Loucy (cell line): ENCODE results near the gene PDLIM7.

Experiments used
- H2AFZ ChIP-seq: fragments of 200-600 bp; sonication (generic); 2 replicates; pipeline ENCODE4 v1.6.0; 2016; ENCODE audit warnings: antibody characterized with exemption, mild to moderate bottlenecking, low read length, moderate library complexity
- H3F3A ChIP-seq: fragments of 200-600 bp; 2 replicates; pipeline ENCODE4 v1.6.0; 2016; ENCODE audit warnings: antibody characterized with exemption, low read depth, mild to moderate bottlenecking
- H3K27me3 ChIP-seq: fragments of 200-600 bp; sonication (generic); 2 replicates; pipeline ENCODE4 v1.6.1; 2014; ENCODE audit warnings: low read length, mild to moderate bottlenecking; ENCODE audit not compliant: insufficient read depth, poor library complexity, severe bottlenecking
- H3K36me3 ChIP-seq: fragments of 200-600 bp; sonication (generic); 2 replicates; pipeline ENCODE4 v1.6.1; 2016; ENCODE audit warnings: low read length; ENCODE audit not compliant: insufficient read depth
- H3K4me1 ChIP-seq: fragments of 200-600 bp; sonication (generic); 2 replicates; pipeline ENCODE4 v1.5.1; 2014; ENCODE audit warnings: low read length, mild to moderate bottlenecking; ENCODE audit not compliant: insufficient read depth, poor library complexity, severe bottlenecking
- H3K4me2 ChIP-seq: fragments of 200-600 bp; sonication (generic); 2 replicates; pipeline ENCODE4 v1.6.0; 2014; ENCODE audit warnings: antibody characterized with exemption, low read length, low read depth, mild to moderate bottlenecking; ENCODE audit not compliant: poor library complexity, severe bottlenecking
- H3K4me3 ChIP-seq: fragments of 200-600 bp; sonication (generic); 2 replicates; pipeline ENCODE4 v1.5.1; 2014; ENCODE audit warnings: low read length, mild to moderate bottlenecking, mixed read lengths; ENCODE audit not compliant: poor library complexity, severe bottlenecking
- H3K79me2 ChIP-seq: fragments of 200-600 bp; sonication (generic); 2 replicates; pipeline ENCODE4 v1.6.1; 2014; ENCODE audit warnings: low read length; ENCODE audit not compliant: insufficient read depth
- H3K9ac ChIP-seq: fragments of 200-600 bp; sonication (generic); 2 replicates; pipeline ENCODE4 v1.6.0; 2014; ENCODE audit warnings: mild to moderate bottlenecking, low read depth, low read length, moderate library complexity; ENCODE audit not compliant: poor library complexity, severe bottlenecking
- H3K9me2 ChIP-seq: fragments of 200-600 bp; sonication (generic); replicated peaks from 2 replicates; pipeline ENCODE4 v1.6.1; 2016; ENCODE audit warnings: low read depth, low read length, mixed read lengths
- H3K9me3 ChIP-seq: fragments of 200-600 bp; sonication (generic); 2 replicates; pipeline ENCODE4 v1.6.1; 2014; ENCODE audit warnings: mild to moderate bottlenecking, antibody characterized with exemption, low read length, low read depth; ENCODE audit not compliant: insufficient read depth
- H4K20me1 ChIP-seq: fragments of 200-600 bp; sonication (generic); 2 replicates; pipeline ENCODE4 v1.6.0; 2014; ENCODE audit warnings: antibody characterized with exemption, low read length, mild to moderate bottlenecking; ENCODE audit not compliant: insufficient read depth, poor library complexity, severe bottlenecking
- EZH2phosphoT487 ChIP-seq: fragments of 200-600 bp; IDR thresholded peaks from 2 replicates; pipeline ENCODE4 v1.6.1; 2018; ENCODE audit warnings: antibody characterized with exemption, mild to moderate bottlenecking, moderate library complexity, borderline replicate concordance
- TF ChIP-seq, protein P1 (sequence below): fragments of 200-600 bp; sonication (generic); conservative IDR thresholded peaks from 2 replicates; pipeline ENCODE4 v1.5.1; 2014; ENCODE audit warnings: mild to moderate bottlenecking, antibody characterized with exemption, low read length

The PDLIM7 gene

DNA sequence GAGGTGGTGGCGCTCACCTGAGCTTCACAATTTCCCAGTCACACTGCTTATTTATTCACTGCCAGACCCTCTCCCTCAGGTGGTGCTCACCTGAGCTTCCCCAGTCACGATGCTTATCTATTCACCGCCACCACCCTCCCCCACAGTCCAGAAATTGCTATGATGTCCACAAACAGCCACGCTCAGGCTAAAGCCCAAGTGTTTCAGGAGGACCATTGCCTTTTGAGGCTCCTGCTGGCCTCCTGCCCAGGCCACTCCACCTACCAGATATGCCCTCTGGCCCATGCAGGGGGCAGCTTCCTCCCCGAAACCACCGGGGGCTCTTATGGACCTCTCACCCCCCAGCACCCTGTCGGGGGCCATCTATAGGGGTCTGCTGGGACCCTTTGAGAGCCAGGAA is 4.6 kb downstream of the PDLIM7 start:
- Histone ChIP-seq H3K4me3 (no peak overlapping the region), H3K27me3 (no peaks in the 10 kb centered on the region), H3K4me2 (no peak overlapping the region), H3K4me1 (peaks cover 5% of the 10 kb centered on the region), H2AFZ (no peak overlapping the region), H3K9me2 (no peaks in the 10 kb centered on the region), H3K9ac (no peak overlapping the region), H3K9me3 (no peaks in the 10 kb centered on the region), H3K36me3 (no peaks in the 10 kb centered on the region; the same call in 1 of the 2 replicates), H4K20me1 (peaks cover 13% of the 10 kb centered on the region), H3K79me2 (peaks cover 36% of the 10 kb centered on the region; the same call in 1 of the 2 replicates), H3F3A (no peaks in the 10 kb centered on the region)
- no peak for TF ChIP-seq EZH2phosphoT487
- TF ChIP-seq, protein P1, sequence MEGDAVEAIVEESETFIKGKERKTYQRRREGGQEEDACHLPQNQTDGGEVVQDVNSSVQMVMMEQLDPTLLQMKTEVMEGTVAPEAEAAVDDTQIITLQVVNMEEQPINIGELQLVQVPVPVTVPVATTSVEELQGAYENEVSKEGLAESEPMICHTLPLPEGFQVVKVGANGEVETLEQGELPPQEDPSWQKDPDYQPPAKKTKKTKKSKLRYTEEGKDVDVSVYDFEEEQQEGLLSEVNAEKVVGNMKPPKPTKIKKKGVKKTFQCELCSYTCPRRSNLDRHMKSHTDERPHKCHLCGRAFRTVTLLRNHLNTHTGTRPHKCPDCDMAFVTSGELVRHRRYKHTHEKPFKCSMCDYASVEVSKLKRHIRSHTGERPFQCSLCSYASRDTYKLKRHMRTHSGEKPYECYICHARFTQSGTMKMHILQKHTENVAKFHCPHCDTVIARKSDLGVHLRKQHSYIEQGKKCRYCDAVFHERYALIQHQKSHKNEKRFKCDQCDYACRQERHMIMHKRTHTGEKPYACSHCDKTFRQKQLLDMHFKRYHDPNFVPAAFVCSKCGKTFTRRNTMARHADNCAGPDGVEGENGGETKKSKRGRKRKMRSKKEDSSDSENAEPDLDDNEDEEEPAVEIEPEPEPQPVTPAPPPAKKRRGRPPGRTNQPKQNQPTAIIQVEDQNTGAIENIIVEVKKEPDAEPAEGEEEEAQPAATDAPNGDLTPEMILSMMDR = no peak

DNA sequence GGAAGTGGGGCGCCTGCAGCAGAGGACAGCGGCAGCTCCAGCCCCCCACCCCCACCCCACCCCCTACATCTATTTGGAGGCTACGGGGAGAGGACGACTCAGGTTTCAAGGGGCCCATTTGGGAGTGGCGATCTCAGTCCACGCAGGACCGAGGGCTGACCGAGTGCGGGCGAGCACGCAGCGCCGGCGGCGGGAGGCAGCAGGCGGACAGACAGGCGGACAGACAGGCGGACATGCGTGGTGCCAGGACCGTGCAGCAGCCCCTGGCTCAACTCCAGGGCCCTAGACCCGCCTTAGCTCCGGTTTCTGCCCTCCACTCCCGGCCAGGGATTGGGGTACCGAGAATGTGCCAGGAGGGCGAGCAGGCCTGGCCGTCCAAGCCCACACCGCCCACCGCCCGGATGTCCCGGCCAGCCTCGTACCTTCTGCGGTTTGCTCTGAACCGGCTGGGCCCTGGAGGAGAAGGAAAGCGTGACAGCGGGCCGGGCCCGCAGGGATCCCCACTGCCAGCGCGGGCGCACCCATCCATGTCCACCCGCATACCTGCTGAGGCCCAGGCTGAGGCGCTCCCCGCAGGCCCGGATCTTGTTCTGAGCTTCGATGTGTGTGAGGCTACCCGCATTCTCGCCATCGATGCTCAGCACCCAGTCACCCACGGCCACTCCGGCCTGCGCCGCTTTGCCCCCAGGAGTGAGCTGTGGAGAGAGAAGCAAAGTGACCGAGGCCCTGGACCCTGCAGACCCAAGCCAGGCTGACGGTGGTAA is 5.2 kb downstream of the PDLIM7 start:
- no peaks in the 10 kb centered on the region for H3K9me3 ChIP-seq
- no peak overlapping the region for H3K4me2 ChIP-seq
- H4K20me1 ChIP-seq = peaks cover 13% of the 10 kb centered on the region
- no peaks in the 10 kb centered on the region for H3K27me3 ChIP-seq
- no peak overlapping the region for H3K4me3 ChIP-seq
- peaks cover 5% of the 10 kb centered on the region for H3K4me1 ChIP-seq
- peaks cover 36% of the 10 kb centered on the region; the same call in 1 of the 2 replicates for H3K79me2 ChIP-seq
- H2AFZ ChIP-seq = no peak overlapping the region
- TF ChIP-seq, protein P1 = no peak
- no peak overlapping the region for H3K9ac ChIP-seq
- no peaks in the 10 kb centered on the region for H3K9me2 ChIP-seq
- peaks cover 2% of the 10 kb centered on the region; the same call in 1 of the 2 replicates for H3K36me3 ChIP-seq
- no peaks in the 10 kb centered on the region for H3F3A ChIP-seq

DNA sequence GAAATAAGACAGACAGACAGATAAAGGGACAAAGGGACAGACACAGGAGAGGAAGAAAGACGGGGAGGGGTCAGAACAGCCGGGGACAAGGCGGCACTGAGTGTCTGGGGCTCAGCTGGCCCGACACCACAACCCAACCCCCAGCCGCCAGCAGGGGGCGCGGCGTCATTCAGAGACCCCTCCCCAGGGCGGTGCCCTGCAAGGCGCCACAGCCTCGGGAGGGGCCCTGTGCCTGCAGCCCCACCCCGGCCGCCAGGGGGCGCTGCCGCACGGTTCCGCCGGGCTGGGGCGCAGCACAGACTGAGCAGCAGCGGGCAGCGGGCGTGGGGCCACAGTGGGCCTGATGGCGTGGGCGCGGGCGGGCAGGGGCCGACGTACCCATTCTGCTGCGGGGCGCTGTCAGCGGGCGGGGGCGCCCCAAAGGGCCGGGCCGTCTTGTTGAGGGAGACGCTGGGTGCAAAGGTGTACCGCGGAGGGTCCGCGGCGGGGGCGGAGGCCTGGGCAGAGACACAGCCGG is 5.9 kb downstream of the PDLIM7 start:
- no peak overlapping the region for H3K4me3 ChIP-seq
- H4K20me1 ChIP-seq = peaks cover 13% of the 10 kb centered on the region
- H3K4me1 ChIP-seq = peaks cover 5% of the 10 kb centered on the region
- H3K4me2 ChIP-seq = no peak overlapping the region
- no peak overlapping the region for H2AFZ ChIP-seq
- no peaks in the 10 kb centered on the region for H3K9me2 ChIP-seq
- no peaks in the 10 kb centered on the region for H3K9me3 ChIP-seq
- no peak for TF ChIP-seq EZH2phosphoT487
- TF ChIP-seq, protein P1 = peak; percentile 23; the same call in 1 of the 2 replicates
- no peak overlapping the region for H3K9ac ChIP-seq
- H3F3A ChIP-seq = no peaks in the 10 kb centered on the region
- peaks cover 4% of the 10 kb centered on the region; the same call in 1 of the 2 replicates for H3K36me3 ChIP-seq
- H3K27me3 ChIP-seq = no peaks in the 10 kb centered on the region
- peaks cover 33% of the 10 kb centered on the region; the same call in 1 of the 2 replicates for H3K79me2 ChIP-seq
